HG02678 (cell line): ENCODE measurements around the gene DNAH10.

Source experiments
- ATAC-seq: cut with Tn5 transposase; IDR thresholded peaks from one replicate; pipeline ENCODE4 v1.9.1; 2021; ENCODE audit warnings: mild to moderate bottlenecking, moderate library complexity; ENCODE audit not compliant: unreplicated experiment

The DNAH10 gene

GRCh38 chr12:123931686-123932321 lies 169.7 kb downstream of the DNAH10 start:
- no peak for ATAC-seq

GRCh38 chr12:123933214-123933613 lies 171.1 kb downstream of the DNAH10 start:
- ATAC-seq: no peak

- no peak for ATAC-seq
Observed at GRCh38 chr12:123934016-123934620, 172.0 kb downstream of the DNAH10 start.

GRCh38 chr12:123934829-123935228 lies 172.7 kb downstream of the DNAH10 start:
- ATAC-seq: no peak

- no peak for ATAC-seq
Observed at GRCh38 chr12:123935956-123936355, 173.9 kb downstream of the DNAH10 start.

- no peak for ATAC-seq
Observed at GRCh38 chr12:123936471-123936870, 174.4 kb downstream of the DNAH10 start.

GRCh38 chr12:123936956-123937706 lies 175.0 kb downstream of the DNAH10 start:
- ATAC-seq: no peak

- ATAC-seq: no peak
Observed at GRCh38 chr12:123937707-123938591, 175.8 kb downstream of the DNAH10 start.

- ATAC-seq: no peak
Observed at GRCh38 chr12:123938679-123939480, 176.8 kb downstream of the DNAH10 start.

GRCh38 chr12:123939716-123940626 lies 177.9 kb downstream of the DNAH10 start:
- no peak for ATAC-seq

GRCh38 chr12:123940627-123940966 lies 178.5 kb downstream of the DNAH10 start:
- no peak for ATAC-seq

- ATAC-seq: no peak
Observed at GRCh38 chr12:123941000-123941399, 178.9 kb downstream of the DNAH10 start.

GRCh38 chr12:123941624-123942237 lies 179.6 kb downstream of the DNAH10 start:
- no peak for ATAC-seq

GRCh38 chr12:123942238-123942653 lies 180.1 kb downstream of the DNAH10 start:
- ATAC-seq: no peak

GRCh38 chr12:123942911-123943648 lies 181.0 kb downstream of the DNAH10 start:
- ATAC-seq: no peak

- no peak for ATAC-seq
Observed at GRCh38 chr12:123943816-123944215, 181.7 kb downstream of the DNAH10 start.

GRCh38 chr12:123944696-123945095 lies 182.6 kb downstream of the DNAH10 start:
- ATAC-seq: no peak
